GM21515 (cell line): ENCODE measurements around the gene RFC3.
"Not testable (repeated sequence)": the region's sequence is repeated elsewhere in the genome, so short reads cannot be mapped to it uniquely, and the experiment has no call there.

Source experiments
- ATAC-seq: cut with Tn5 transposase; IDR thresholded peaks from one replicate; pipeline ENCODE4 v1.9.1; 2021; ENCODE audit not compliant: unreplicated experiment

RFC3 gene, protein sequence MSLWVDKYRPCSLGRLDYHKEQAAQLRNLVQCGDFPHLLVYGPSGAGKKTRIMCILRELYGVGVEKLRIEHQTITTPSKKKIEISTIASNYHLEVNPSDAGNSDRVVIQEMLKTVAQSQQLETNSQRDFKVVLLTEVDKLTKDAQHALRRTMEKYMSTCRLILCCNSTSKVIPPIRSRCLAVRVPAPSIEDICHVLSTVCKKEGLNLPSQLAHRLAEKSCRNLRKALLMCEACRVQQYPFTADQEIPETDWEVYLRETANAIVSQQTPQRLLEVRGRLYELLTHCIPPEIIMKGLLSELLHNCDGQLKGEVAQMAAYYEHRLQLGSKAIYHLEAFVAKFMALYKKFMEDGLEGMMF

DNA sequence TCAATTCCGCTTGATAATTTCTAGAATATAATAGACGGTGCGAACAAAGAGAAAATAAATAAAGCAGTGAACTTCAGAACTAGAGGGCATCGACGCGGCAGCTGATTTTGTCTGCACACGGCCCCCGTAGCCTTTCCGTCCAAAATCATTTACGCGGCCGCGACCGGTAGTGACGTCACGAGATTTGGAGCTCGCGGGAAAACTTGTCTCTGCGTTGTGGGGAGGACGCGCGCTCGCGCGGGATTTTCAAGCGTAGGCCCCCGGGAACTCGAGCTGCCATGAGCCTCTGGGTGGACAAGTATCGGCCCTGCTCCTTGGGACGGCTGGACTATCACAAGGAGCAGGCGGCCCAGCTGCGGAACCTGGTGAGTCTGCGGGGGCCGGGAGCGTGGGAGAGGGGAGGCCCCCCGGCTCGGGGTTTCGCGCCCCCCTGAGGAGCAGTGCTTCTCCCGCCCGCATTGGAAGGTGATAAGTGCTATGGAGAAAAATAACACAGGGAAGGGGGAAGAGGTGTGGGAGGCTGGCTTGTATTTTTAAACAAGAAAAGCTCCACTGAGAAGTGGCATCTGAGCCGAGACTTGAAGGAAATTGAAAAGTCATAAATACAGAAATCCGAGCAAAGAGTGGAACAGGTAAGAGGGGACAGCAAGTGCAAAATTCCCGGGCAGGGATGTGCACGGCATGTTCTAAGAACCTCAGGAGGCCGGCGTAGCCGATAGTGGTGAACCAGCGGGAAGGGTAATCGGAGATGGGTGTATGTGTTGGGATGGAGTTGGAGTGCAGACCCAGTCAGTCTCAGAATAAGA is at the start of gene RFC3:
TSS of gene RFC3 (plus strand) at position 249 of the 806 bp plus-strand sequence. CDS start at position 279, 30 bp downstream.
- peak; percentile 93 for ATAC-seq

DNA sequence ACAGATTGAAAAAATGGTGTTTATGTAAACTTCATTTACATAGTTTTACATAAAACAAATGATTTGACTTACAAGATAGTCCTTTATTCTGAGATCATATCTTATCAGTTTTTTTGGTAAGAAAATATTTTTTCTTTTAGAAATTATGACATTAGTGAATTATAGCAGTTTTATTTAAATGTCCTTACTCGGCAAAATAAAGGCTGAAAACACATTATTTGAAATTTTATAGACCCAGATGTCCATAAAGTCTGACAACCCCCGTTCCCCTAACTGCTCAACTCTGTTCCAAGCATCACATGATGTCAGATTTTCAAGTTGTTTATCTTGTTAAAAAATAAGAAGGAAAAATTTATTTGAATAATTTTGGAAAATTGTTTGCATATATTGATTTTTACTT is 46.7 kb upstream of the RFC3 start:
- ATAC-seq: no peak

DNA sequence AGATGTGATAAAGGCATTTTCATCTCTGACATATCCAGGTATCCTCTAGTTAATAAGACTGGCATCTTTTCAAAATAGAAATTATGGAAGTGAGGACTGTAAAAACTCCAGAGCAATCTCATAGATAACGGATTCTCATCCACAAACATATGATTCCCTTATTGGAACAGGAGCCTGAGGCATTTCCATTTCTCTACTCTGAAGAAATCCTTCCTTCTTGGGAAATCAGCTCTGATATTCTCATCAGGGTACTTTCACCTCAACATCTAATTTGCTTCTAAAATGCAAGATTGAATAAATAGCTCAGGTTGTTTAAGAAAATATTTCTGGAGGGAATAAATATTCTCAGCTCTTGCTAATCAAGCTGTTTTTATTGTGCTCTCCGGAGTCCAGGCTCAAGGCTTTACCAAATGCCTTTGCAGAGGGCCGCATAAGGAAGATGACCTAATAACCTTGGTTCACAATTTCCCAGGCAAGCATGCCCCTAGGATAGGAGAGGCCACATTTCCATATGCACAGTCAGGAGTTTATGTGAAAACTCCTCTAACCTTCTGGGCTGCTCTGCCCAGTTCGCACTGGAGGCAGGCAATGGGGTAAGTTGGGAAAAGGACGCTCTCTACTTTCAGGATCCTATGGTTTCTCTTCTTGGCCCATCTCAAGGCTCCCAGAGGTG is 44.0 kb upstream of the RFC3 start:
- no peak for ATAC-seq

DNA sequence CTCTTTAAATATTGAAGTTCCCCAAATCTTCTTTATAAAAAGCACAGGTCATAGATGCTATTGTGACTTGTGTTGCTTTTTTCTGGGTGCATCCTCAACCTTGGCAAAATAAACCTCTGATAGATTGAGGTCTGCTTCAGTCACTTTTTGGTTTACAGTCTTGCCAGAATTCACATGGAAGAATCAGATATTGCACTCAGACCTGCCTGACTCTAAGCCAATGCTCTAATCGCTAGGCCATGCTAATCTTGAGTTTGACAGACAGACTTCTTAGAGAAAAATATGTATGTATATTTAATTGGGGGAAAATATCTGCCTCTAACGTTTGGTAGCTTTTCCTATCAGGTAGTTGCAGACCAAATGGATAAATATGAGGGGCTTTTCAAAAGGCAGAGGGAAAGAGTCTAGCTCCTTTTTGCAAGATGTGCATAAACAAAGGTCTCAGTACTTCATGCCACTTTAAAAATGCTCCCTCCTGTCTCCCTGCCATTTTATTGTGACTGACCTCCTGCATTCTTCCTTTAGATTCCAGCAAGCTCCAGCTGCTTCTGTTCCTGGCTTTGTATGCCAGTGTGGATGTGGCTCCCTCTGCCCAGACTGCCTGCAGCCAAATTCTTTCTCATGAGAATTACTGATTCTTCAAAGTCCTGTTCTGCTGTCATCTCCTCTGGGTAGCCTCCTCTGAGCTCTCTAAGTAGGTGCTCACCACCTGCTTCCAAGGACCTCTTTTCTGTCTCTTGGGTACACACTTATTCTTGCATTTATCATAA is 42.4 kb upstream of the RFC3 start:
- no peak for ATAC-seq

DNA sequence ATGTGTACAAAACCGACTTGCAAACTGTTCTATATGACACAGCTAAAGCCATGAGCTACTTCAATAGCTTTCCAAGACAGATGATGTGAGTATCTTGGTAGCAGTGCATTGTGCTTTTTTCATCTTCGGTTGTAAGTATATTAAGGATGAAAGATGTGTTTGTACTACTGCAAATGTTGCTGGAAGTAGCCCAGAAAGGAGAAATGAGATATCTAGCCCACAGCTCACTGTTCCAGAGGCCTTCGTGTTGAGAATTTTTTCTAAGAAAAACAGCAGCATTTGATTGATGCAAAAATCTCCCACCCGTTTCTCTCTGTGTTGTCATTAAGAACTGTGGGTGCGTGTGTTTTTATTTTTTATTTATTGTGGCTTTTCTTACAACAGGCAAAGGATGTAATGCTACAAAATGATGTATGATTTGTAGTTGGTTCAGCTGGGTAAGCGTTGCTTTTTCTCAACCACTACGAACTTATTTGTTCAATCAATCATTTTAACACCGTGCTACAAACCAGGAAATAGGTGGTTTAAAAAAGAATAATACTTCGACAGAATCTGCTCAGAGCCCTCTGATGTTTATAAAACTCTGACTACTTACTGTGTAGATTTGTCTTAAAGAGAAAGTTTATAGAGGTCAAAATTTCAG is 41.6 kb upstream of the RFC3 start:
- ATAC-seq: no peak

DNA sequence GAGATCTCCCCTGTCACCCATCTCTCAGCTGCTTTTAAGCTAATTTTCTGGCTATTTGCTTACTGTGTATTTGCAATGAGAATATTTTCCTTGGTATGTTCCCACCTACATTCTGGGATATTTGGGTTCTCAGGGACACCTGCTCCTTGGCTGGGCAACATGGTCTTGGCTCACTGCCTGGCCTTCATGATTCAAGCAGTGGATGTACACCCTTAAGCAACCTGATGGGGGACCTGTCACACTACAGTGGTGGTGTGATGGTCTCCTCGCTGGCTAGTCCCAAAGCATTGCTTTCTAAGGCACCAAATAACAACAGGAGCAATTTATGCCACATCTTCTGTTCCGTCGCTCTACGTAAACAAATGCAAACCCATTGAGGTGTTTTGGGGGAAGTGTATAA is 35.3 kb upstream of the RFC3 start:
- no peak for ATAC-seq

DNA sequence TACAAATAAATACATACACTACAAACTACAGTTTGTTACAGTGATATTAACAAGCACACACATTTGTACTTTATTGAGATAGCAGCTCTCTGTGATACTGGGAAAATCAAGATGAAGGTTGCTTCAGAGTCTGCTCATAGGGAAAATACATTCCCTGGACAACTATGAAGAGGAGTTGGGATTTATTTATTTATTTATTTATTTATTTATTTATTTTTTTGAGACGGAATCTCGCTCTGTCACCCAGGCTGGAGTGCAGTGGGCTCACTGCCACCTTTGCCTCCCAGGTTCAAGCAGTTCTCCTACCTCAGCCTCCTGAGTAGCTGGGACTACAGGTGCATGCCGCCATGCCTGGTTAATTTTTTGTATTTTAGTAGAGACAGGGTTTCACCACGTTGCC is 34.7 kb upstream of the RFC3 start:
- ATAC-seq: not testable (repeated sequence)

DNA sequence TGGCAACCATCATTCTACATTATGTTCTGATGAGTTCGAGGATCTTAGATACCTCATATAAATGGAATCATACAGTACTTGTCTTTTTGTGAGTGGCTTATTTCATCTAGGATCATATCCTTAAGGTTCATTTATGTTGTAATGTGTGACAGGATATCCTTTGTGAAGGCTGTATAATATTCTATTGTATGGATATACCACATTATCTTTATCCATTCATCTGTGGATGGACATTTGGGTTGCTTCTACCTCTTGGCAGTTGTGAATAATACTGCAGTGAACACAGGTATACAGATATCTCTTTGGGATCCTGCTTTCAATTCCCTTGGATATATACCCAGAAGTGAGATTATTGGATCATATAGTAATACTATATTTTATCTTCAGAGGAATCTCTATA is 33.2 kb upstream of the RFC3 start:
- no peak for ATAC-seq

DNA sequence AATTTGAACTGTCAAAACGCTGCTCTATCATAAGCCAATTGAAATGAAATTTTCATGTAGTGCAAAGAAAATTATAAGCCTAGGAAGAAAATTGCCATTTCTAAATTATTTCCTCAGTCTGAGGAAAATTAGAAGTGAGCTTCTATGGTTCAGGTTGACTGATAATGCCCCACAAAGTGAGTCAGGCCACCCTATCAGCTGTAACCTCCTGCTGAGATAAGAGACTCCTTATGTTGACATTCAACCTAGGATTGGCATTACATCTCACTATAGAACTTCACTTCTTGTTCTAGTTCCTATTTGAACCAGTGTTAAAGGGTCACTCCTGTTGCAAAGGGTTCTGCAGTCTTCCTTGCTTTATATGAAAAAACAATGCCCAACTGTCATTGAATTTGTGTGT is 32.6 kb upstream of the RFC3 start:
- no peak for ATAC-seq

DNA sequence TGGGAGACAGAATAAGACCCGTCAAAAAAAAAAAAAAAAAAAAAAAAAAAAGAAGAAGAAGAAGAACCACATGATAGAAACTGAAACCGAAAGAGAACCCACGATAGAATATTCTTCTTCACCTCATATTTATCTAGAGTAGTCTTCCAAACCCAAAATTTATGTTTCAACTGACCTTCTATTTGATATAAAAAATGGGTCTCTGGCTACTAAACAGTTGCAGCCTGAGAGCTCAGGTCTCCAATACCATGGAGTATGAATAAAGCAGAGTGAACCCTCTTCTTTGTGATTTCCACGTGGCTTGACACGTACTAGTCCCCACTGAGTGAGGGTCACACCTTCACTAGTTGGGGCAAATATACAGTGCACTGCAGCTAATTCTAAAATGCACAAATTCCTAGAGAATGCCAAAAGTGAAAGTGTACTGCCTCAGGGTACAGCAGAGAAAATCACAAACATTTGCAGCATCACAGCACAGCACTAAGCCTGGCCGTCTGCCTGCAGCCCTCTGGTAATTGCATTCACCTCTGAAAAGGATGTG is 30.8 kb upstream of the RFC3 start:
- peak; percentile 58 for ATAC-seq

DNA sequence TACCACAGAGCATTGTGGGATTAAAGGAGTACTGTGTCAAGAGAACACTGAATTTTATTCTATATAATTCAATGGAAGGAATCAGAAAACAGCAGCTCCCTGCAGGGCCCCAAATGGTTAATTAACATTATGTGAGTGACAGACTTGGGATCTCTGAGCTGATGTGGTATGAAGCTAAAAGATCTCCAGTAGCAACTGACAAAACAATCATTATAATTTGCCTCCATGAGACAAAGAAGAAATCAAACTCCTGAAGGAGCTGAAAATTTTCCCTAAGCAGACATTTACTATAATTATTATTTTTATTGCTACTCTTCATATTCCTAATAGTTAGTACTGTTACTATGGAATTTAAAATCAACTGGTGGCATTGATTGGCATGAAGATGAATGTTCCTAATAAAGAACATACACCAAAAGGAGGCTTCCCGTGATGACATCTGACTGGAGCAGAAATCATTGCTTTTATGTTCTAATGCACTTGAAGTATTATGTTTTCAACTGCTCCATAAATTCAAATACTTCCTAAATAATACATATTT is 28.8 kb upstream of the RFC3 start:
- no peak for ATAC-seq

DNA sequence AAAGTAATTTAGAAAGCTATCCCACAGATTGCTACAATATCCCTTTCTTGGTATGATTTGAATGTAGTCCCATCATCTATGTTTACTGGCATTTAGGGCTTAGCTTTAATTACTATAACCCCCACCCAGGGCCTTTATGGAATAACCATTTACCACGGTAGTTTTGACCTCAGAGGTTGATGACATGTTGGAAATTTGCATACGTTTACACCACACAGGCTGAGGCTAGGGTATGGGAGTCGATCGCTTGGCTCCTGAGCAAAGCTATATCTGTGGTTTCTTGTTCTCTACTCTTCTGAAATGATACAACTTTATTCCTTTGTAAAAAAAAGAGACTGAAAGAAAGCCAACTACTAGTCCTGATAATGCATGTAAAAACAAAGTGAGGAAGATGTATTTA is 28.2 kb upstream of the RFC3 start:
- ATAC-seq: no peak

DNA sequence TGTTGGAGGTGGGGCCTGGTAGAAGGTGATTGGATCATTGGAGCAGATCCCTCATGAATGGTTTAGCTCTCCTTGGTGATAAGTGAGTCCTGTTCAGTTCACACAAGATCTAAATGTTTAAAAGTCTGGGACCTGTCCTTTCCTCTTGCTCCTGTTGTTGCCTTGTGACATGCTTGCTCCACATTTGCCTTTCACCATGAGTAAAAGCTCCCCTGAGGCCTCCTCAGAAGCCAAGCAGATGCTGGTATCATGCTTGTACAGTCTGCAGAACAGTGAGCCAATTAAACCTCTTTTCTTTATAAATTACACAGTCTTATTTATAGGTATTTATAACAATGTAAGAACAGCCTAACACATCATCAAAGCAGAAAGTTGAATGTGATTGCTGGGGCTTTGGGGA is 24.2 kb upstream of the RFC3 start:
- no peak for ATAC-seq

DNA sequence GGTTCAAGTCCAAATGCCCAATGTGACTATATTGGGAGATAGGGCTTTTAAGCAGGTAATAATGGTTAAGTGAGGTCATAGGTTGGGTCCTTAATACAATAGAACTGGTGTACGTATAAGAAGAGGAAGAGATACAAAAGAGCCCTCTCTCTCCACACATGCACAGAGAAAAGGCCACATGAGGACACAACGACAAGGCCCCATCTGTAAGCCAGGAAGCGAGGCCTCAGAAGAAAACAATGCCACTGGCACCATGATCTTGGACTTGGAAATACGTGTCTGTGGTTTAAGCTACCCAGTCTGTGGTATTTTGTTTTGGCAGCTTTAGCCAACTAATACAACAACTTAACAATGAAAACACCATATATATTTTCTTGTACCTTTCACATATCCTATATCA is 23.4 kb upstream of the RFC3 start:
- ATAC-seq: no peak

DNA sequence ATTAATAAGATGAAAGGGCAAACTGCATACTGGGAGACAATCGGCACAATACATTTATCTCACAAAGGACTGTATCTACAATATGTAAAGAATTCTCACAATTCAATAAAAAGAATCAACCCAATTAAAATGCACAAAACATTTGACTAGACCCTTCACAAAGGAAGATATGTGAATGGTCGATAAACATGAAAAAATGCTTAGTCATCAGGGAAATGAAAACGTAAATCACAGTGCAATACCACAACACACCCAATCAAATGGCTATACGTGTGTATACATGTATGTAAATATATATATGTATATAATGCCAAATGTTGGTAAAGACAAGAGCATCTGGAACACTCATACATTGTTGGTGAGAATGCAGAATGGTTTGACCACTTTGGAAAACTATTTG is 21.9 kb upstream of the RFC3 start:
- ATAC-seq: no peak

DNA sequence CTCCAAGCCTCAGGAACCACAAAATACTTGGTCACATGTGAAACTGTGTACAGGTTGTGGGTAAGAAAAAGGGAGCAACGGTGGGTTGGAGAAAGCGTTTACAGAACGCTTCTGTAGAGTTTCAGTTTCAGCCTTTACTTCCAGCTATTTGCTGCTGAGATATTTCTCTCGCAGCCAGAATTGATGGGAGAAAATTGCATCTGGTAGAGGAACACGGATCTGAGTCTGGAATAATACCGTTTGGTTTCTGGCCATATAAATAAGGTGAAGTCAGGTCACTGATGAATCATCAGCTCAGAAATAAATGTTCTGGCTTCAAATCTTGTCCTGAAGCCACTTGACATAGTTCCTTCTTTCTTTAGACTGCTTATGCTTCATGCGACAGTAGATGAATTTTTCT is 20.3 kb upstream of the RFC3 start:
- ATAC-seq: no peak

DNA sequence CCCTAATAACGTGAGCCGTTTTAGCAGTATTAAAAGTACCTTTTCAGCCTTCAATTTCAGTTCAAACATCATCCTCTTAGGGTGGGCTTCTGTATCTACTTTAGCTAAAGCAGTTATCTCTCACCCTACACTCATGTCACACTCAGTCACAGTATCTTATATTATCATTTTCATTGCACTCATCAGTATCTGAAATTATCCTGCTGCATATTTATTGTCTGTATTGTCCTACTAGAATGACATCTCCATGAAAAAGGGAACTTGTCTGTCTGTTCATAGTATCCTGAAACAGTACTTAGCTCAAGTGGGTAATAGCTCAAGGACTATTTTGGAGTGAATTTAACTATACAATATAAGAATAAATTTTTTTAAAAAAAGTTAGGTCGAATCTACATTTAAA is 19.9 kb upstream of the RFC3 start:
- ATAC-seq: no peak

DNA sequence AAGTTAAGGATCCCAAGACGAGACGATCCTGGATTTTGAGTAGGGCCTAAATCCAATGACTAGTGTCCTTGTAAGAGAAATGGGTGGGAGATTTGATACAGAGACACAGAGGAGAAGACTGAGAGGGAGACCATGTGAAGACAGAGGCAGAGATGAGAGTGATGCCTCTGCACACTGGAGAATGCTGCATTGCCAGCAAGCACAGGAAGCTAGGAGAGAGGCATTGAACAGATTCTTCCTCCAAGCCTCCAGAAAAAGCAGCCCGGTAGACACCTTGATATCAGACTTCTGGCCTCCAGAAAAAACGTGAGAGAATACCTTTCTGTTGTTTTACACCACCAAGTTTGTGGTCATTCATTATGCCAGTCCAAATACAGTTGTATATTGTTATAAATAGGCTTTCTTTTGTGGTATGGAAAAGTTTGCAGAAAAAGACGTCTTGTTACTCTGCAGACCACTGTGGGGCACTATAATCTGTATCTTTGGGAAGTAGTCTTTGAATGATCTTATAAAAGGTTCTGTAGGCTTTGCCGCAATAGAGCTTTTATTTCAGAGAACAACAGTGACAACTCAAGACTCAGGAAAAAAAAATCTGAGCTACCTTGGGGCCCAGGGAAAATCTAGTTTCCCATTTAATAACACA is 17.9 kb upstream of the RFC3 start:
- no peak for ATAC-seq

DNA sequence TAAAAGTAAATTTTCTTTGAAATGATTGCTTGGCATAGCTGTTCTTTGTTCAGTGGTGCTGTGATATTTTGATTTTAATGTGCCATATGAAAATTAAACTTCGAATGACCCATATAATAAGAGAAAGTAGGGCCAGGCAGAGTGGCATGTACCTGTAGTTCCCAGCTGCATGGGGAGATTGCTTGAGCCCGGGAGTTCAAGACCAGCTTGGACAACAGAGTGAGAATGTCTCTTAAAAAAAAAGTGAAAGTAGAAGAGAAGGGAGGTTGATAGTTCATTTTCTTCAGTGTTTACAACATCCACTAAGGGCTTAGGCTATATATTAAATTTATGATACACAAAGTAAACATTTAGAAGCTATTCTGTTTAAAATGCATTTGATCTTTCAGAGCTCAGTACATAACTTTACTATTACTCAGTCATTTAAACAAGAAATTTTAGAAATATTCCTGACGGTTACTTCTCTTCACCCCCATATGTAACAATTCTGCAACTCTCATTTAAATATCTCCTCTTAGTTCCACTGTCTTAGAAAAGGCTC is 17.2 kb upstream of the RFC3 start:
- no peak for ATAC-seq
